OCI-LY3 (cell line): Measurements from ENCODE around the gene ABCB6.

Source experiments
- CTCF ChIP-seq: fragments of 200-600, 300-600 bp; sonication (generic); IDR thresholded peaks from 2 replicates; pipeline ENCODE4 v1.5.1; 2014; ENCODE audit warnings: antibody characterized with exemption, low read length, low read depth
- EZH2phosphoT487 ChIP-seq: fragments of 200-600 bp; shearing (Covaris generic); IDR thresholded peaks from 2 replicates; pipeline ENCODE4 v1.6.1; 2018; ENCODE audit warnings: antibody characterized with exemption, mixed run types, low read depth

GRCh38 chr2:219198974-219199373 is 19.8 kb downstream of the ABCB6 start:
- TF ChIP-seq CTCF (no peak), EZH2phosphoT487 (no peak)
